ENCODE data around the gene TWNK. TPM values are rescaled to one million over a fixed set of nuclear protein-coding genes. Genes with fewer than 3 reads are reported as not detected.

The TWNK gene
- total RNA-seq, 4 donors from 2014 or later: 8.3 to 10.8 (median 8.9) TPM

GRCh38 chr10:100980311-100980710 lies 7.0 kb upstream of the TWNK start:
- TF ChIP-seq EP300 (IDR thresholded peaks at IDR 0.05) (no peak), POLR2A (IDR thresholded peaks at IDR 0.05) (no peak), CTCF (IDR thresholded peaks at IDR 0.05) (no peak), POLR2AphosphoS5 (IDR thresholded peaks at IDR 0.05) (no peak)
- Histone ChIP-seq H3K9me3 (no peaks in the 10 kb centered on the region), H3K36me3 (peaks cover 0 to 83% of the 10 kb centered on the region in 2 donors), H3K27me3 (no peaks in the 10 kb centered on the region), H3K4me3 (no peak overlapping the region), H3K27ac (no peak overlapping the region), H3K4me1 (peaks cover 0 to 1% (median 0%) of the 10 kb centered on the region in 3 donors)
- no peak for ATAC-seq
- WGBS, 2 donors (ENCODE audit: low coverage in 1 of 2): no CpG with 5 or more reads among the region's 2 CpGs

GRCh38 chr10:100980711-100981110 lies 6.6 kb upstream of the TWNK start:
- H3K4me1 ChIP-seq: peaks cover 0 to 5% (median 0%) of the 10 kb centered on the region in 3 donors
- TF ChIP-seq EP300 (IDR thresholded peaks at IDR 0.05) (no peak), POLR2AphosphoS5 (IDR thresholded peaks at IDR 0.05) (no peak), CTCF (IDR thresholded peaks at IDR 0.05) (no peak), POLR2A (IDR thresholded peaks at IDR 0.05) (no peak)
- H3K27me3 ChIP-seq: no peaks in the 10 kb centered on the region
- WGBS, 2 donors (ENCODE audit: low coverage in 1 of 2): 90 to 100% methylated on average over 1 to 2 of the region's 7 CpGs
- no peaks in the 10 kb centered on the region for H3K9me3 ChIP-seq
- no peak for ATAC-seq
- no peak overlapping the region for H3K4me3 ChIP-seq
- peaks cover 0 to 87% of the 10 kb centered on the region in 2 donors for H3K36me3 ChIP-seq
- H3K27ac ChIP-seq: no peak overlapping the region

- ATAC-seq: no peak
- no peaks in the 10 kb centered on the region for H3K27me3 ChIP-seq
- H3K4me1 ChIP-seq: peaks cover 0 to 11% (median 2%) of the 10 kb centered on the region in 3 donors
- TF ChIP-seq POLR2A (IDR thresholded peaks at IDR 0.05): no peak
- TF ChIP-seq POLR2AphosphoS5 (IDR thresholded peaks at IDR 0.05): no peak
- TF ChIP-seq EP300 (IDR thresholded peaks at IDR 0.05): no peak
- no peak for TF ChIP-seq CTCF (IDR thresholded peaks at IDR 0.05)
- H3K36me3 ChIP-seq: peaks cover 0 to 89% of the 10 kb centered on the region in 2 donors
- WGBS, 2 donors (ENCODE audit: low coverage in 1 of 2): 78 to 81% methylated on average over 4 of the region's 5 CpGs
- no peak overlapping the region for H3K27ac ChIP-seq
- H3K4me3 ChIP-seq: no peak overlapping the region
- no peaks in the 10 kb centered on the region for H3K9me3 ChIP-seq
Measured at GRCh38 chr10:100981178-100981772, 6.1 kb upstream of the TWNK start.

GRCh38 chr10:100982916-100983830 lies 4.2 kb upstream of the TWNK start:
- Histone ChIP-seq H3K27me3 (no peaks in the 10 kb centered on the region), H3K4me1 (peaks cover 0 to 26% (median 14%) of the 10 kb centered on the region in 3 donors), H3K27ac (no peak overlapping the region), H3K36me3 (peaks cover 0 to 74% of the 10 kb centered on the region in 2 donors), H3K4me3 (no peak overlapping the region), H3K9me3 (no peaks in the 10 kb centered on the region)
- no peak for ATAC-seq
- WGBS, 2 donors (ENCODE audit: low coverage in 1 of 2): 78% methylated on average over 5 of the region's 24 CpGs; no CpG with 5 or more reads in 1 of the 2 donors
- no peak for TF ChIP-seq POLR2A (IDR thresholded peaks at IDR 0.05)
- no peak for TF ChIP-seq POLR2AphosphoS5 (IDR thresholded peaks at IDR 0.05)
- TF ChIP-seq EP300 (IDR thresholded peaks at IDR 0.05): no peak
- no peak for TF ChIP-seq CTCF (IDR thresholded peaks at IDR 0.05)

All from gastroesophageal sphincter (tissue), 4 donors.